ENCODE data around the gene HMGN4. TPM values are rescaled to one million over a fixed set of nuclear protein-coding genes. Genes with fewer than 3 reads are reported as not detected.

The HMGN4 gene
- total and polyA plus RNA-seq, 2 of the 8 experiments (the other 6 are each of a cell fraction or from before 2014, with no cell fraction given), result 23.4 to 66.4 TPM

DNA sequence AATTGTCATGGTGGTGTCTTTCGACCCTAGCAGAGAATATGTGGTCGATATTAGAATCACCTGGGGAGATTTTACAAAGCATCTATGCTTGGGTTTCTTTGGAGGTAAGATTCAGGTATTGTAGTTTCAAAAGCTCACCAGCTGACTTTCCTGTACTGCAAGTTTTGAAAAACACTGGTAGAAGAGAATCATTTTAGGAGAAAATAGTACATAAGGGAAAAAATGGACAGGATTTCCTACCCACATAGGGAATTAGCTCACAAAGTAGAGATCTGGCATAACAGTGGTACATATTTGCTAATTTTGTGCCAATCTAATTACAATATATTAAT lies 31.2 kb downstream of the HMGN4 start:
- H4K8ac ChIP-seq (ENCODE audit: extremely low read depth, insufficient read depth, low read length), result no peak overlapping the region
- FAIRE-seq (no peak), DNase-seq (ENCODE audit: low read depth in 1 of 2, low spot score in 2 of 2) (no peak)
- H3K79me1 ChIP-seq (ENCODE audit: low read depth, low read length), result no peaks in the 10 kb centered on the region
- H3K4me3 ChIP-seq (ENCODE audit: extremely low read depth in 1 of 4, insufficient read depth in 2 of 4, low read depth in 3 of 4, low read length in 4 of 4), result peak overlapping the region; percentile 53 to 98 (median 84); a peak in 7 of 8 replicates
- H4K91ac ChIP-seq (replicated peaks; ENCODE audit: insufficient read length, low read length), result no peak overlapping the region
- no peak overlapping the region for H3K23ac ChIP-seq (ENCODE audit: insufficient read length)
- H3K14ac ChIP-seq (ENCODE audit: insufficient read length), result no peak overlapping the region
- H2AFZ ChIP-seq (ENCODE audit: low read length), result no peak overlapping the region
- no peak overlapping the region for H4K5ac ChIP-seq (ENCODE audit: insufficient read length, low read depth, low read length)
- no peaks in the 10 kb centered on the region for H3K4me1 ChIP-seq (replicated peaks in 1 of 4; ENCODE audit: control insufficient read depth in 3 of 4, insufficient read depth in 4 of 4, low read length in 3 of 4)
- no peaks in the 10 kb centered on the region for H4K20me1 ChIP-seq (replicated peaks in 1 of 2; ENCODE audit: control insufficient read depth in 1 of 2, insufficient read depth in 2 of 2, low read length in 2 of 2)
- no peak overlapping the region for H3K4ac ChIP-seq (replicated peaks; ENCODE audit: insufficient read length, low read depth, low read length)
- H3K9me3 ChIP-seq (ENCODE audit: insufficient read depth in 2 of 2, low read depth in 1 of 2, low read length in 1 of 2), result no peaks in the 10 kb centered on the region
- no peaks in the 10 kb centered on the region for H3K23me2 ChIP-seq (ENCODE audit: low read depth, low read length)
- H2BK20ac ChIP-seq (ENCODE audit: low read length), result no peak overlapping the region
- peak overlapping the region; percentile 20 to 75 for H3K4me2 ChIP-seq (ENCODE audit: insufficient read depth in 1 of 2, low read depth in 2 of 2, low read length in 2 of 2)
- ChIA-PET CTCF (ENCODE audit: partially characterized antibody) (interaction anchor here (0.7 to 3.3 kb wide), 11 partner anchors 17 to 247 kb away, joined by 3 to 11 read pairs (median 3); partner anchors contain the start of gene HMGN4), POLR2A (ENCODE audit: partially characterized antibody) (interaction anchor here (0.8 to 1.5 kb wide), 4 partner anchors 14 to 285 kb away, joined by 3 to 7 read pairs (median 4); a partner anchor contains a TSS)
- no peaks in the 10 kb centered on the region for H3K27me3 ChIP-seq (replicated peaks in 1 of 4; ENCODE audit: control insufficient read depth in 3 of 4, extremely low read depth in 1 of 4, insufficient read depth in 3 of 4, low read length in 3 of 4)
- H2BK5ac ChIP-seq (ENCODE audit: low read depth, low read length), result no peak overlapping the region
- H3K9ac ChIP-seq (replicated peaks in 1 of 4; ENCODE audit: extremely low read depth in 1 of 4, low read depth in 3 of 4, low read length in 3 of 4), result no peak overlapping the region
- no peak overlapping the region for H3K56ac ChIP-seq (replicated peaks; ENCODE audit: insufficient read length, low read depth, low read length)
- H2BK12ac ChIP-seq (ENCODE audit: low read depth, low read length), result no peak overlapping the region
- H3K79me2 ChIP-seq (ENCODE audit: control insufficient read depth in 1 of 2, insufficient read depth in 2 of 2, low read length in 2 of 2), result no peaks in the 10 kb centered on the region
- no peak overlapping the region for H2BK15ac ChIP-seq (ENCODE audit: low read length)
- H2AK5ac ChIP-seq (ENCODE audit: low read depth, low read length), result no peak overlapping the region
- no peaks in the 10 kb centered on the region for H3K36me3 ChIP-seq (ENCODE audit: control insufficient read depth in 2 of 4, insufficient read depth in 4 of 4, low read length in 3 of 4)
- H2BK120ac ChIP-seq (replicated peaks; ENCODE audit: low read depth, low read length), result no peak overlapping the region
- no peak overlapping the region for H3K27ac ChIP-seq (ENCODE audit: low read depth, low read length)
- H3K18ac ChIP-seq (ENCODE audit: extremely low read depth, low read length), result no peak overlapping the region
- WGBS, 2 experiments (ENCODE audit: extremely low coverage in 1 of 2, insufficient coverage in 1 of 2, insufficient read length in 1 of 2, insufficient replicate concordance in 2 of 2, low coverage in 1 of 2, low lambda C conversion rate in 2 of 2, missing lambda C conversion rate in 1 of 2), result 23% methylated on average over 2 of the region's 2 CpGs; no CpG with 5 or more reads in 1 of the 2 experiments
- TF ChIP-seq SIX5 (IDR thresholded peaks at IDR 0.05; ENCODE audit: low read depth, low read length), result no peak
- no peak for TF ChIP-seq TBP (IDR thresholded peaks at IDR 0.05; ENCODE audit: low read depth, low read length)
